GM12878 (cell line): ENCODE results near the gene B4GALT3.
A peak's percentile ranks its signal among the peaks of the same experiment; 100 is the strongest.

Experiments
- CTCF ChIP-seq, 3 experiments: IDR thresholded peaks in 2 of 3; conservative IDR thresholded peaks in 1 of 3; 2 replicates each; pipeline ENCODE4 v1.5.1; 2011; ENCODE audit warnings: low read depth in 3 of 3, low read length in 3 of 3, mild to moderate bottlenecking in 3 of 3, control low read depth in 2 of 3, moderate library complexity in 2 of 3, inconsistent platforms in 1 of 3, mixed read lengths in 1 of 3; ENCODE audit not compliant: control insufficient read depth in 2 of 3, insufficient read depth in 1 of 3; ENCODE audit errors: extremely low read depth in 1 of 3
- EZH2 ChIP-seq: IDR thresholded peaks from 2 replicates; pipeline ENCODE4 v1.6.1; 2012; ENCODE audit warnings: low read depth, mild to moderate bottlenecking, control low read depth, inconsistent platforms, low read length, borderline replicate concordance; ENCODE audit not compliant: control insufficient read depth
- GABPA ChIP-seq: IDR thresholded peaks from 2 replicates; pipeline ENCODE4 v1.6.1; 2014; ENCODE audit warnings: antibody characterized with exemption, low read depth, mild to moderate bottlenecking, inconsistent platforms
- MAX ChIP-seq: IDR thresholded peaks from 2 replicates; pipeline ENCODE4 v1.6.1; 2012; ENCODE audit warnings: low read depth, low read length, improper control_type of control experiment
- MYC ChIP-seq: IDR thresholded peaks from 2 replicates; pipeline ENCODE4 v1.6.1; 2011; ENCODE audit warnings: mild to moderate bottlenecking, low read length, moderate library complexity, inconsistent platforms; ENCODE audit not compliant: insufficient read depth, insufficient replicate concordance, insufficient read length, severe bottlenecking
- NBN ChIP-seq: fragments of 450-650 bp; IDR thresholded peaks from 2 replicates; pipeline ENCODE4 v1.6.1; 2016
- PKNOX1 ChIP-seq: fragments of 450-650 bp; IDR thresholded peaks from 2 replicates; pipeline ENCODE4 v1.6.1; 2016; ENCODE audit warnings: mild to moderate bottlenecking
- POLR2A ChIP-seq: IDR thresholded peaks from 2 replicates; pipeline ENCODE4 v1.6.1; 2011; ENCODE audit warnings: low read depth, mild to moderate bottlenecking, low read length
- SIN3A ChIP-seq: IDR thresholded peaks from 2 replicates; pipeline ENCODE4 v1.6.1; 2012; ENCODE audit warnings: low read depth, low read length, improper control_type of control experiment
- USF2 ChIP-seq: IDR thresholded peaks from 2 replicates; pipeline ENCODE4 v1.6.1; 2011; ENCODE audit warnings: low read depth, low read length, improper control_type of control experiment, borderline replicate concordance
- YY1 ChIP-seq: IDR thresholded peaks from 2 replicates; pipeline ENCODE4 v1.6.1; 2011; ENCODE audit warnings: low read depth, mild to moderate bottlenecking, low read length
- ZSCAN29 ChIP-seq: fragments of 450-650 bp; IDR thresholded peaks from 2 replicates; pipeline ENCODE4 v1.6.1; 2017; ENCODE audit warnings: mild to moderate bottlenecking, moderate library complexity

- TF ChIP-seq ZSCAN29 (no peak), USF2 (no peak), YY1 (peak; percentile 78), CTCF (IDR thresholded peaks at IDR 0.05 in 2 of 3, conservative IDR thresholded peaks at IDR 0.05 in 1 of 3; ENCODE audit: control insufficient read depth in 2 of 3, extremely low read depth in 1 of 3, insufficient read depth in 1 of 3, low read depth in 3 of 3, low read length in 3 of 3) (peak; percentile 88 to 94 (median 89)), EZH2 (no peak), MYC (no peak), PKNOX1 (no peak), GABPA (peak; percentile 55; the same call in 1 of the 2 replicates), MAX (no peak), NBN (no peak), POLR2A (no peak), SIN3A (no peak)
These were observed 32.6 kb upstream of the B4GALT3 start for GRCh38 chr1:161209790-161210409.
